Muscle of leg (tissue), 11 donors: ENCODE measurements around the gene OR6C70. TPM values are rescaled to one million over a fixed set of nuclear protein-coding genes. Genes with fewer than 3 reads are reported as not detected.
"Not testable (repeated sequence)": the region's sequence is repeated elsewhere in the genome, so short reads cannot be mapped to it uniquely, and the experiment has no call there.

Experiments
- DNase-seq: peaks from one replicate; pipeline ENCODE4 v3.0.0; 2013
- H3K27ac ChIP-seq: one replicate; pipeline ENCODE4 v1.5.1; 2013; ENCODE audit warnings: mild to moderate bottlenecking, low read length, control low read depth
- H3K27me3 ChIP-seq: one replicate; pipeline ENCODE4 v1.6.1; 2013; ENCODE audit warnings: low read length; ENCODE audit not compliant: control insufficient read depth, insufficient read depth
- H3K36me3 ChIP-seq: one replicate; pipeline ENCODE4 v1.6.1; 2013; ENCODE audit warnings: low read length; ENCODE audit not compliant: control insufficient read depth, insufficient read depth
- H3K4me1 ChIP-seq: one replicate; pipeline ENCODE4 v1.6.1; 2013; ENCODE audit warnings: low read length; ENCODE audit not compliant: control insufficient read depth, insufficient read depth
- H3K4me3 ChIP-seq: one replicate; pipeline ENCODE4 v1.5.1; 2013; ENCODE audit warnings: low read length, control low read depth
- H3K9me3 ChIP-seq: replicated peaks from 2 replicates; pipeline ENCODE4 v1.6.1; 2013; ENCODE audit warnings: low read depth, low read length; ENCODE audit not compliant: control insufficient read depth
- WGBS: methylation state at CpG from one replicate; pipeline ENCODE4 v1.1.5; 2013; ENCODE audit warnings: missing lambda C conversion rate; ENCODE audit not compliant: insufficient coverage; 5-methylcytosine and 5-hydroxymethylcytosine counted together
- polyA plus RNA-seq, 8 donors: library from polyadenylated mRNA; unstranded; fragments of 120-200 nt; gene quantifications; one replicate each; pipeline versions ENCODE4 v1.2.1 to v1.2.3, GENCODE V29; 2013; ENCODE audit warnings: inconsistent platforms in 1 of 8, low replicate concordance in 1 of 8; ENCODE audit not compliant: insufficient read length in 8 of 8, insufficient read depth in 1 of 8
- total RNA-seq: library from RNA; stranded (reverse); fragments of 120-200 nt; gene quantifications from one replicate; pipeline ENCODE4 v1.2.4, GENCODE V29; 2013

OR6C70 gene
- total and polyA plus RNA-seq, 9 donors = not detected

- no peak overlapping the region for H3K4me3 ChIP-seq
- no peaks in the 10 kb centered on the region for H3K4me1 ChIP-seq
- no peaks in the 10 kb centered on the region for H3K36me3 ChIP-seq
- H3K27ac ChIP-seq = no peak overlapping the region
- H3K27me3 ChIP-seq = no peaks in the 10 kb centered on the region
- no peak for DNase-seq
- no peaks in the 10 kb centered on the region for H3K9me3 ChIP-seq
- no CpG with 5 or more reads among the region's 1 CpG for WGBS
These were observed 2.3 kb upstream of the OR6C70 start for GRCh38 chr12:55472264-55472663.

- H3K27ac ChIP-seq = no peak overlapping the region
- H3K4me3 ChIP-seq = no peak overlapping the region
- no peaks in the 10 kb centered on the region for H3K4me1 ChIP-seq
- WGBS = no CpG with 5 or more reads among the region's 2 CpGs
- no peaks in the 10 kb centered on the region for H3K9me3 ChIP-seq
- H3K27me3 ChIP-seq = no peaks in the 10 kb centered on the region
- no peaks in the 10 kb centered on the region for H3K36me3 ChIP-seq
- DNase-seq = no peak
These were observed 647 bp downstream of the OR6C70 start for GRCh38 chr12:55469291-55469690.

DNA sequence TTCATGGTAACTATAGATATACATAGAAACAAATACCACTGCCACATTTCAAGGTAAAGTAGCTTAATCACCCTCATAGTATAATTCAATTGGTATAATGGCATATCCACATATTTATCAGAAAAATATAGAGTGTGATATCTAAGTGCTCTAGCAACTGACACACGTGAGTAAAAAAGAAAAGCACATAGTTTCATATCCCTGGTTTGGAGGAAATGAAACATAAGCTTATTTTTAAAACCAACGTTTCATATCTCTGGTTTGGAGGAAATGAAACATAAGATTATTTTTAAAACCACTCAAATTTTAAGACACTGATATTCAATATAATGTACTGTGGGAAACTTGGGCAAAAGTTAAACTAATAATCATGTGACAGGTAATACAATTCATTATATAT, 2.1 kb downstream of the OR6C70 start:
- Histone ChIP-seq H3K36me3 (no peaks in the 10 kb centered on the region), H3K9me3 (no peaks in the 10 kb centered on the region), H3K4me1 (no peaks in the 10 kb centered on the region), H3K27ac (no peak overlapping the region), H3K4me3 (no peak overlapping the region), H3K27me3 (no peaks in the 10 kb centered on the region)
- no CpG with 5 or more reads among the region's 2 CpGs for WGBS
- DNase-seq = peak; percentile 9

DNA sequence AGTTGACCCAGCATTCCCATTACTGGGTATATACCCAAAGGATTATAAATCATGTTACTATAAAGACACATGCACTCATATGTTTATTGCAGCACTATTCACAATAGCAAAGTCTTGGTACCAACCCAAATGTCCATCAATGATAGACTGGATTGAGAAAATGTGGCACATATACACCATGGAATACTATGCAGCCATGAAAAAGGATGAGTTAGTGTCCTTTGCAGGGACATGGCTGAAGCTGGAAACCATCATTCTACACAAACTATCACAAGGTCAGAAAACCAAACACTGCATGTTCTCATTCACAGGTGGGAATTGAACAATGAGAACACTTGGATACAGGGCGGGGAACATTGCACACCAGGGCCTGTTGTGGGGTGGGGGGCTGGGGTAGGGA, 5.0 kb downstream of the OR6C70 start:
- not testable (repeated sequence) for H3K4me1 ChIP-seq, H3K36me3 ChIP-seq, DNase-seq, H3K27ac ChIP-seq, H3K9me3 ChIP-seq, H3K4me3 ChIP-seq, H3K27me3 ChIP-seq
- WGBS = 80% methylated on average over 1 of the region's 1 CpG

GRCh38 chr12:55448825-55449224, 21.1 kb downstream of the OR6C70 start:
- no peaks in the 10 kb centered on the region for H3K4me1 ChIP-seq
- DNase-seq = no peak
- no peak overlapping the region for H3K27ac ChIP-seq
- H3K9me3 ChIP-seq = no peaks in the 10 kb centered on the region
- no peaks in the 10 kb centered on the region for H3K27me3 ChIP-seq
- no peaks in the 10 kb centered on the region for H3K36me3 ChIP-seq
- H3K4me3 ChIP-seq = no peak overlapping the region

DNA sequence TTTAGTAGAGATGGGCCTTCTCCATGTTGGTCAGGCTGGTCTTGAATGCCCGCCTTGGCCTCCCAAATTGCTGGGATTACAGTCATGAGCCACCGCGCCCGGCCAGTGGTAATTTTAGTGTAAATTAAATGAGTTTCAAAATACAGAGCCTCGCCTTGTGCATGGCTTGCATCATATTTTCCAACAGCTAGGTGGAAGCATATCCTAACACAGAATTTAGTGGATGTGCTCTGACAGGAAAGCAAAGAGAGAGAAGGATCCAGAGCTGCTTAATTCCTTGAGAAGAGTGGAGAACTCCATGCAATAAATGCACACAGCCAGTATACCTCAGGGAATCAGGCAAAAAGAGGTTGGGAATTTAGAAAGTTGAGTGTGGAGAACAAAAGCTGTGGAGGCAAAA, 23.6 kb downstream of the OR6C70 start:
- H3K9me3 ChIP-seq = no peaks in the 10 kb centered on the region
- no peak overlapping the region for H3K27ac ChIP-seq
- no peaks in the 10 kb centered on the region for H3K36me3 ChIP-seq
- H3K4me3 ChIP-seq = no peak overlapping the region
- no peaks in the 10 kb centered on the region for H3K4me1 ChIP-seq
- WGBS = 67% methylated on average over 1 of the region's 5 CpGs
- H3K27me3 ChIP-seq = no peaks in the 10 kb centered on the region
- peak; percentile 1 for DNase-seq

DNA sequence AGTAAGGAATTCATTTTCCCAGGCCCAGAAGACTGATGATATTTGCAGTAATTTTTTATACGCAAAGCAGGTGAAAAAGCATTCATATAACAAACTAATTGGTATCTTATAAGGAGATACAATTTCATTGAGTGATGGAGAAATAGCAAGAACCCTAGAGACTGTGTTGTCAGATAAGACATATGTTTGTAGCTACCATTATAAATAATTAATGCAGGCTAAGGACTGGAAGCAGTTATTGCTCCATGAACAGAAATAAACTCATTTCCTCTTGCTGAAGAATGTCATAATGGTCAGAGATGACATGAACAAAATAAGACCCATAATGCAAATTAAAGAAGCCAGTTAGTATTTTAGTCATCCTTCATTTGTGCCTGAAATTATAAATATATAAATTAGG, 24.6 kb downstream of the OR6C70 start:
- no peak overlapping the region for H3K4me3 ChIP-seq
- DNase-seq = no peak
- H3K27ac ChIP-seq = no peak overlapping the region
- H3K27me3 ChIP-seq = no peaks in the 10 kb centered on the region
- no peaks in the 10 kb centered on the region for H3K9me3 ChIP-seq
- H3K36me3 ChIP-seq = no peaks in the 10 kb centered on the region
- no peaks in the 10 kb centered on the region for H3K4me1 ChIP-seq
- no CpG with 5 or more reads among the region's 1 CpG for WGBS

- WGBS = no CpG with 5 or more reads among the region's 2 CpGs
- H3K27me3 ChIP-seq = no peaks in the 10 kb centered on the region
- no peaks in the 10 kb centered on the region for H3K4me1 ChIP-seq
These were observed 26.2 kb downstream of the OR6C70 start, which contains the start of gene OR6C2 for GRCh38 chr12:55443776-55444175. TSS of gene OR6C2 (plus strand) at chr12:55444076. CDS start at chr12:55452214, 8,138 bp downstream.

GRCh38 chr12:55441233-55441632, 28.7 kb downstream of the OR6C70 start:
- 100% methylated on average over 1 of the region's 5 CpGs for WGBS
- H3K27ac ChIP-seq, H3K27me3 ChIP-seq, H3K4me3 ChIP-seq, H3K4me1 ChIP-seq, H3K9me3 ChIP-seq, DNase-seq, H3K36me3 ChIP-seq: not testable (repeated sequence)

More at GRCh38 chr12:55443776-55444175, 26.2 kb downstream of the OR6C70 start, which contains the start of gene OR6C2:
- Histone ChIP-seq H3K36me3 (no peaks in the 10 kb centered on the region), H3K4me3 (no peak within 1 kb of the TSS), H3K9me3 (no peaks in the 10 kb centered on the region), H3K27ac (no peak within 1 kb of the TSS)
- DNase-seq = no peak

- H3K9me3 ChIP-seq = no peaks in the 10 kb centered on the region
- H3K36me3 ChIP-seq = no peaks in the 10 kb centered on the region
- no peak overlapping the region for H3K4me3 ChIP-seq
- no peak for DNase-seq
- H3K27me3 ChIP-seq = no peaks in the 10 kb centered on the region
- H3K27ac ChIP-seq = no peak overlapping the region
- no CpG with 5 or more reads among the region's 1 CpG for WGBS
- H3K4me1 ChIP-seq = no peaks in the 10 kb centered on the region
These were observed 41.4 kb downstream of the OR6C70 start for GRCh38 chr12:55428331-55429243.
